AG04450 (cell line): Measurements from ENCODE around the gene LRRC8D. TPM values are rescaled to one million over a fixed set of nuclear protein-coding genes. Genes with fewer than 3 reads are reported as not detected.

ENCODE experiments used
- CTCF ChIA-PET: fragments of 300-600, 350-600 bp; formaldehyde crosslinking; extraction: SDS; loops from one replicate; lab custom pipeline; 2022; ENCODE audit warnings: antibody characterized with exemption, inconsistent platforms; lab: Charles Lee
- POLR2A ChIA-PET: fragments of 350-600 bp; formaldehyde crosslinking; extraction: SDS; loops from one replicate; lab custom pipeline; 2021; ENCODE audit warnings: antibody characterized with exemption, inconsistent platforms; lab: Yijun Ruan, JAX
- DNase-seq: peaks from one replicate; pipeline ENCODE4 v3.0.0-alpha.2; 2011; ENCODE audit warnings: low read depth, low spot score
- H3K27ac ChIP-seq: one replicate; pipeline ENCODE4 v1.5.1; 2012; ENCODE audit warnings: low read depth, low read length, control low read depth
- H3K27me3 ChIP-seq: one replicate; pipeline ENCODE4 v1.6.0; 2012; ENCODE audit warnings: low read length; ENCODE audit not compliant: control insufficient read depth, insufficient read depth
- H3K4me3 ChIP-seq: 2 replicates; pipeline ENCODE4 v1.5.1; 2011; ENCODE audit warnings: mild to moderate bottlenecking, low read depth, low read length, control low read depth
- H3K9me3 ChIP-seq: 2 replicates; pipeline ENCODE4 v1.5.1; 2012; ENCODE audit warnings: low read length; ENCODE audit not compliant: control insufficient read depth, insufficient read depth
- polyA plus RNA-seq: library from polyadenylated mRNA; depleted of rRNA; stranded (reverse); fragments of >200 nt; gene quantifications from 2 replicates; pipeline ENCODE4 v1.2.3, GENCODE V29; 2011
- TF ChIP-seq, protein P1 (sequence below): IDR thresholded peaks from 2 replicates; pipeline ENCODE4 v1.5.1; 2011; ENCODE audit warnings: low read depth, low read length, control low read depth, inconsistent platforms

The LRRC8D gene
- polyA plus RNA-seq, 1 experiment, result 48.7 TPM

DNA sequence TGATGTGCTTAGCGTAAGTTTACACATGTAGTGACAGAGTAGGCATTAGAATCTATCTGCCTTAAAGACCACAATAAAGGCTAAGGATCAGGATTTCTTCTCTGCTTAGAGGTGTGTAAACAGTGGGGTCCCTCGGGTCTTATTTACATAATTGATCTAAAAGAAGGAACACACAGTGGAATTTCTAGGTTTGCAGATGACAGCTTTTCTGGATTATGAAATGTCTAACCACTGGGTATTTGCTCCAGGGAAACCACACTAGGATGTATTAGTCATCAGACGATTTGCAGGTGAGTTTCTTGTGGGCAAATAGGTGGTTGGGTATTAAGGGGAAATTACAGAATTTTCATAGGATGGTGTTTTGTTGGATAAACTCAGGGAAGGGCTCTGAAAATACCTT, 5.8 kb downstream of the LRRC8D start:
- DNase-seq, result no peak
- no peak overlapping the region for H3K27ac ChIP-seq
- TF ChIP-seq, protein P1, sequence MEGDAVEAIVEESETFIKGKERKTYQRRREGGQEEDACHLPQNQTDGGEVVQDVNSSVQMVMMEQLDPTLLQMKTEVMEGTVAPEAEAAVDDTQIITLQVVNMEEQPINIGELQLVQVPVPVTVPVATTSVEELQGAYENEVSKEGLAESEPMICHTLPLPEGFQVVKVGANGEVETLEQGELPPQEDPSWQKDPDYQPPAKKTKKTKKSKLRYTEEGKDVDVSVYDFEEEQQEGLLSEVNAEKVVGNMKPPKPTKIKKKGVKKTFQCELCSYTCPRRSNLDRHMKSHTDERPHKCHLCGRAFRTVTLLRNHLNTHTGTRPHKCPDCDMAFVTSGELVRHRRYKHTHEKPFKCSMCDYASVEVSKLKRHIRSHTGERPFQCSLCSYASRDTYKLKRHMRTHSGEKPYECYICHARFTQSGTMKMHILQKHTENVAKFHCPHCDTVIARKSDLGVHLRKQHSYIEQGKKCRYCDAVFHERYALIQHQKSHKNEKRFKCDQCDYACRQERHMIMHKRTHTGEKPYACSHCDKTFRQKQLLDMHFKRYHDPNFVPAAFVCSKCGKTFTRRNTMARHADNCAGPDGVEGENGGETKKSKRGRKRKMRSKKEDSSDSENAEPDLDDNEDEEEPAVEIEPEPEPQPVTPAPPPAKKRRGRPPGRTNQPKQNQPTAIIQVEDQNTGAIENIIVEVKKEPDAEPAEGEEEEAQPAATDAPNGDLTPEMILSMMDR, result no peak
- POLR2A ChIA-PET, result no interaction called here
- CTCF ChIA-PET, result interaction anchor here (0.6 to 1.8 kb wide), 5 partner anchors 17 to 161 kb away, joined by 3 to 8 read pairs (median 3); no protein-coding TSS in a partner anchor
- no peaks in the 10 kb centered on the region for H3K27me3 ChIP-seq
- H3K9me3 ChIP-seq, result no peaks in the 10 kb centered on the region
- no peak overlapping the region for H3K4me3 ChIP-seq

DNA sequence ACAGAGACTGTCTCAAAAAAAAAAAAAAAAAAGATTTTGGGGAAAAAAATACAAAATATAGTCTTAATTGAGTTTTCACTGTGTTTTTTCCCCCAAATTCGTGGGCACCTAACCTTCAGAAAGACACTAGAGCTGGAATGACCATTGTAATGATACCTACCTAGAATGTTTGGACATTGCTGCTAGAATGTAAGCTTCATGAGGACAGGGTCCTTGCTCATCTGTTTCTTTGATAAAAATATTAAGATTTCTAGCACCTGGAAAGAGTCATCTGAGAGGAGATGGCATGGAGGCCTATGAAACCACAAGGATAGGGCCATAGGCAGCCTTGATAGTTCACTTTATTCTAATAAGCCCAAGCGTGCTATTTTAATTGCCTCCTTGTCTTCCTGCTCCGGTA, 6.5 kb downstream of the LRRC8D start:
- CTCF ChIA-PET, result interaction anchor here (0.7 to 1.7 kb wide), 4 partner anchors 16 to 138 kb away, joined by 3 to 8 read pairs (median 4); no protein-coding TSS in a partner anchor
- no peak for DNase-seq
- POLR2A ChIA-PET, result no interaction called here
- Histone ChIP-seq H3K9me3 (no peaks in the 10 kb centered on the region), H3K4me3 (no peak overlapping the region), H3K27ac (no peak overlapping the region), H3K27me3 (no peaks in the 10 kb centered on the region)
- TF ChIP-seq, protein P1, result no peak

DNA sequence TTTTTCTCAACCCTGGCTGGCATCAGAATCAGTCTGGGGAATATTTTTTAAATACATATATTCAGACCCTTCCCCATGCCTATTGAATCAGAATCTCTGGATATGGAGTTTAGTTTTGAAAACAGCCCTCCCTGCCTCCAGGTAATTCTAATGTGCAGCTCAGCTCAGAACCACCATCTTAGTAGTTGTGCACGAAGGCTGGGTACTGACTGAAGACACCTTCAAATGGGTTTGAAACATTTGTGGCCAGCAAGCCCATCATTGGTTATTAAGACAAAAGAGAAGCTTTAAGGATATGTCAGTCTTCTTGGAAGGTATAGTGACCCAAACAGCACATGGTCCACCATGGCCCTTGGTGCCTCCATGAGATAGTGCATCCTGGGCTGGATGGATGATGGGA, 7.1 kb downstream of the LRRC8D start:
- POLR2A ChIA-PET, result no interaction called here
- TF ChIP-seq, protein P1, result no peak
- no peaks in the 10 kb centered on the region for H3K9me3 ChIP-seq
- no peaks in the 10 kb centered on the region for H3K27me3 ChIP-seq
- CTCF ChIA-PET, result interaction anchor here (0.7 to 1.7 kb wide), 2 partner anchors 16 to 137 kb away, joined by 4 read pairs; no protein-coding TSS in a partner anchor
- no peak overlapping the region for H3K27ac ChIP-seq
- DNase-seq, result no peak
- no peak overlapping the region for H3K4me3 ChIP-seq

- TF ChIP-seq, protein P1, result no peak
- H3K4me3 ChIP-seq, result no peak overlapping the region
- no peak for DNase-seq
- ChIA-PET CTCF (no interaction called here), POLR2A (no interaction called here)
- no peaks in the 10 kb centered on the region for H3K9me3 ChIP-seq
- no peaks in the 10 kb centered on the region for H3K27me3 ChIP-seq
- H3K27ac ChIP-seq, result no peak overlapping the region
Measured at GRCh38 chr1:89829186-89829585, 8.4 kb downstream of the LRRC8D start.

DNA sequence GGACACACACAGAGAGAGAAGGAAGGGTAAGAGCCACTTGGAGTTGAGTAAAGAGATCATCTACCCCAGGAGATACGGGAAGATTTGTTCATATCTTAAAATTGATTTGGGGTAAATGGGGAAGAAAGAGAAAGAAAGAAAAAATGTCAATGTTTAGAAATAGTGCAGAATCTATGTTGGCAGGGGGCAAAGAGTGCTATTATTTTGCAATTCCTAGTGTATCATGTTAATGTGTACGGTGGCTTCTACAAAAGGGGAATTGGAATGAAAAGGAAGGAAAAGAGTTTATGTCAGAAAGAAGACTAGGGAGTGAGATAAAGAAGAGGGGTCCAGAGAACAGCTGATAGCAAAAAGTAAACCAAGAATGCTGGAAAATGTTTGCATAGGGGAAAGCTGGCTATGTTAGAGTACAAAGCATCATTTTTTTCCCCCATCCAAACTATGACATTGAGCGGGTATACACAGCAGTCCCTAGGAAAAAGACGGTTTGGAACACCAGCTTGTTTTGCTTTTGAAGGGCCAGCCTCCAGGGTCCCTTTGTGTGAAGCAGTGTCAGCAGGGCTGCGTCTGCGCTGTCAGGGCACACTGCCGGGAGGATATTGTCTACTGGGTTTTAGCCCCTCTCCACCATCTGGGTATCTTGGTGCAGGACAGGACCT, 10.8 kb downstream of the LRRC8D start:
- H3K27ac ChIP-seq, result no peak overlapping the region
- H3K9me3 ChIP-seq, result no peaks in the 10 kb centered on the region
- POLR2A ChIA-PET, result no interaction called here
- TF ChIP-seq, protein P1, result no peak
- H3K27me3 ChIP-seq, result no peaks in the 10 kb centered on the region
- CTCF ChIA-PET, result interaction anchor here (0.7 kb wide), 1 partner anchor 12 kb away, joined by 3 read pairs; no protein-coding TSS in a partner anchor
- H3K4me3 ChIP-seq, result no peak overlapping the region
- no peak for DNase-seq
